HG02938 (cell line): ENCODE results near the gene DICER1.
A peak's percentile ranks its signal among the peaks of the same experiment; 100 is the strongest.
"Not testable (repeated sequence)": the region's sequence is repeated elsewhere in the genome, so short reads cannot be mapped to it uniquely, and the experiment has no call there.

Source experiments
- ATAC-seq: cut with Tn5 transposase; IDR thresholded peaks from one replicate; pipeline ENCODE4 v1.9.1; 2021; ENCODE audit warnings: mild to moderate bottlenecking, moderate library complexity; ENCODE audit not compliant: unreplicated experiment

Gene DICER1

GRCh38 chr14:95185033-95185766 lies 27.9 kb upstream of the DICER1 start:
- ATAC-seq, result no peak

- ATAC-seq, result no peak
Observed at GRCh38 chr14:95184413-95184790, 27.1 kb upstream of the DICER1 start.

GRCh38 chr14:95183532-95184412 lies 26.4 kb upstream of the DICER1 start:
- no peak for ATAC-seq

GRCh38 chr14:95183082-95183481 lies 25.8 kb upstream of the DICER1 start:
- no peak for ATAC-seq

- ATAC-seq, result no peak
Observed at GRCh38 chr14:95182379-95182778, 25.1 kb upstream of the DICER1 start.

- ATAC-seq, result no peak
Observed at GRCh38 chr14:95180966-95181741, 23.8 kb upstream of the DICER1 start.

GRCh38 chr14:95175670-95176069 lies 18.3 kb upstream of the DICER1 start:
- not testable (repeated sequence) for ATAC-seq

GRCh38 chr14:95174184-95174792 lies 17.0 kb upstream of the DICER1 start:
- no peak for ATAC-seq

- no peak for ATAC-seq
Observed at GRCh38 chr14:95173518-95173917, 16.2 kb upstream of the DICER1 start.

GRCh38 chr14:95167177-95167576 lies 9.8 kb upstream of the DICER1 start:
- ATAC-seq, result no peak

GRCh38 chr14:95165517-95165916 lies 8.2 kb upstream of the DICER1 start:
- no peak for ATAC-seq

GRCh38 chr14:95164506-95164905 lies 7.2 kb upstream of the DICER1 start:
- ATAC-seq, result no peak

- no peak for ATAC-seq
Observed at GRCh38 chr14:95163666-95164065, 6.3 kb upstream of the DICER1 start.

- ATAC-seq, result no peak
Observed at GRCh38 chr14:95163132-95163531, 5.8 kb upstream of the DICER1 start.

- ATAC-seq, result no peak
Observed at GRCh38 chr14:95162641-95163040, 5.3 kb upstream of the DICER1 start.

- peak; percentile 18 for ATAC-seq
Observed at GRCh38 chr14:95157048-95157326, 342 bp downstream of the DICER1 start.

GRCh38 chr14:95156161-95157047 lies 925 bp downstream of the DICER1 start:
- ATAC-seq, result peak; percentile 25

- ATAC-seq, result no peak
Observed at GRCh38 chr14:95155045-95155444, 2.3 kb downstream of the DICER1 start.

- ATAC-seq, result no peak
Observed at GRCh38 chr14:95153866-95154265, 3.5 kb downstream of the DICER1 start.

- no peak for ATAC-seq
Observed at GRCh38 chr14:95151561-95151960, 5.8 kb downstream of the DICER1 start.
